BLaER1 (cell line): ENCODE results near the gene PEAK3.

ENCODE experiments used
- H3K27ac ChIP-seq: shearing (Covaris generic); formaldehyde crosslinking; 2 replicates; pipeline ENCODE4 v1.8.1; 2022
- H3K27me3 ChIP-seq: shearing (Covaris generic); formaldehyde crosslinking; 2 replicates; pipeline ENCODE4 v1.8.1; 2022
- H3K36me3 ChIP-seq: shearing (Covaris generic); formaldehyde crosslinking; 2 replicates; pipeline ENCODE4 v1.8.1; 2022
- H3K4me1 ChIP-seq: shearing (Covaris generic); formaldehyde crosslinking; 2 replicates; pipeline ENCODE4 v1.8.1; 2022
- H3K4me2 ChIP-seq: shearing (Covaris generic); formaldehyde crosslinking; 2 replicates; pipeline ENCODE4 v1.8.1; 2022
- H3K4me3 ChIP-seq: shearing (Covaris generic); formaldehyde crosslinking; 2 replicates; pipeline ENCODE4 v1.8.1; 2022
- H3K9ac ChIP-seq: shearing (Covaris generic); formaldehyde crosslinking; 2 replicates; pipeline ENCODE4 v1.8.1; 2022
- H3K9me3 ChIP-seq: shearing (Covaris generic); formaldehyde crosslinking; 2 replicates; pipeline ENCODE4 v1.8.1; 2022
- H4K20me1 ChIP-seq: shearing (Covaris generic); formaldehyde crosslinking; 2 replicates; pipeline ENCODE4 v1.8.1; 2022
- Cebpa-rat ChIP-seq: shearing (Covaris generic); IDR thresholded peaks from 2 replicates; pipeline ENCODE4 v1.8.1; 2022

The PEAK3 gene

GRCh38 chr19:2237869-2238153 is 44.2 kb downstream of the PEAK3 start:
- H3K4me1 ChIP-seq: peaks cover 80% of the 10 kb centered on the region
- peak overlapping the region; percentile 98 for H3K9ac ChIP-seq
- no peaks in the 10 kb centered on the region for H3K9me3 ChIP-seq
- H4K20me1 ChIP-seq: peaks cover 89% of the 10 kb centered on the region
- peak overlapping the region; percentile 99 for H3K27ac ChIP-seq
- H3K36me3 ChIP-seq: peaks cover 43% of the 10 kb centered on the region
- TF ChIP-seq Cebpa-rat: no peak
- no peaks in the 10 kb centered on the region for H3K27me3 ChIP-seq
- peak overlapping the region; percentile 97 for H3K4me3 ChIP-seq
- H3K4me2 ChIP-seq: peak overlapping the region; percentile 98

- H3K36me3 ChIP-seq: peaks cover 43% of the 10 kb centered on the region
- H3K4me1 ChIP-seq: peaks cover 80% of the 10 kb centered on the region
These were observed 44.7 kb downstream of the PEAK3 start for GRCh38 chr19:2237051-2237868.

GRCh38 chr19:2236314-2237050 is 45.5 kb downstream of the PEAK3 start, which contains the start of the genes PLEKHJ1 and SF3A2:
Gene PLEKHJ1, minus strand, starts transcription at chr19:2236329. Its CDS starts 81 bp downstream, at chr19:2236248.
Gene SF3A2, plus strand, starts transcription at chr19:2236824. Its CDS starts 6,595 bp downstream, at chr19:2243419.
- H3K4me1 ChIP-seq: peaks cover 80% of the 10 kb centered on the region
- peaks cover 89% of the 10 kb centered on the region for H4K20me1 ChIP-seq
- peak within 1 kb of the TSS; percentile 97 for H3K4me3 ChIP-seq
- H3K9ac ChIP-seq: peak within 1 kb of the TSS; percentile 98
- H3K27me3 ChIP-seq: no peaks in the 10 kb centered on the region
- H3K4me2 ChIP-seq: peak within 1 kb of the TSS; percentile 98
- peaks cover 43% of the 10 kb centered on the region for H3K36me3 ChIP-seq
- H3K27ac ChIP-seq: peak within 1 kb of the TSS; percentile 99
- H3K9me3 ChIP-seq: no peaks in the 10 kb centered on the region
- no peak for TF ChIP-seq Cebpa-rat

More at GRCh38 chr19:2237051-2237868, 44.7 kb downstream of the PEAK3 start:
- H4K20me1 ChIP-seq: peaks cover 89% of the 10 kb centered on the region
- H3K9me3 ChIP-seq: no peaks in the 10 kb centered on the region
- H3K4me3 ChIP-seq: peak overlapping the region; percentile 97
- no peaks in the 10 kb centered on the region for H3K27me3 ChIP-seq
- H3K4me2 ChIP-seq: peak overlapping the region; percentile 98
- peak overlapping the region; percentile 99 for H3K27ac ChIP-seq
- peak overlapping the region; percentile 98 for H3K9ac ChIP-seq
- no peak for TF ChIP-seq Cebpa-rat

GRCh38 chr19:2236064-2236313 is 46.0 kb downstream of the PEAK3 start:
- peak overlapping the region; percentile 96 for H3K4me2 ChIP-seq
- peak overlapping the region; percentile 97 for H3K4me3 ChIP-seq
- no peaks in the 10 kb centered on the region for H3K9me3 ChIP-seq
- H3K4me1 ChIP-seq: peaks cover 80% of the 10 kb centered on the region
- H3K27ac ChIP-seq: peak overlapping the region; percentile 99
- TF ChIP-seq Cebpa-rat: no peak
- H3K36me3 ChIP-seq: peaks cover 43% of the 10 kb centered on the region
- no peaks in the 10 kb centered on the region for H3K27me3 ChIP-seq
- peaks cover 89% of the 10 kb centered on the region for H4K20me1 ChIP-seq
- peak overlapping the region; percentile 98 for H3K9ac ChIP-seq

- peaks cover 43% of the 10 kb centered on the region for H3K36me3 ChIP-seq
- TF ChIP-seq Cebpa-rat: no peak
- H3K4me1 ChIP-seq: peaks cover 80% of the 10 kb centered on the region
- no peaks in the 10 kb centered on the region for H3K27me3 ChIP-seq
- peak overlapping the region; percentile 99 for H3K27ac ChIP-seq
- H3K9ac ChIP-seq: peak overlapping the region; percentile 98
- peak overlapping the region; percentile 96 for H3K4me2 ChIP-seq
- peaks cover 89% of the 10 kb centered on the region for H4K20me1 ChIP-seq
- peak overlapping the region; percentile 97 for H3K4me3 ChIP-seq
- no peaks in the 10 kb centered on the region for H3K9me3 ChIP-seq
These were observed 46.5 kb downstream of the PEAK3 start for GRCh38 chr19:2235381-2236063.

- peak overlapping the region; percentile 99 for H3K27ac ChIP-seq
- peak overlapping the region; percentile 98 for H3K9ac ChIP-seq
- H3K27me3 ChIP-seq: no peaks in the 10 kb centered on the region
- peaks cover 89% of the 10 kb centered on the region for H4K20me1 ChIP-seq
- peak overlapping the region; percentile 96 for H3K4me2 ChIP-seq
- peaks cover 48% of the 10 kb centered on the region for H3K36me3 ChIP-seq
- TF ChIP-seq Cebpa-rat: no peak
- peak overlapping the region; percentile 97 for H3K4me3 ChIP-seq
- no peaks in the 10 kb centered on the region for H3K9me3 ChIP-seq
- peaks cover 80% of the 10 kb centered on the region for H3K4me1 ChIP-seq
These were observed 47.0 kb downstream of the PEAK3 start for GRCh38 chr19:2234996-2235380.

- Histone ChIP-seq H3K9ac (peak overlapping the region; percentile 98; the same call in 1 of the 2 replicates), H3K27me3 (no peaks in the 10 kb centered on the region), H3K27ac (peak overlapping the region; percentile 99), H3K4me1 (peaks cover 81% of the 10 kb centered on the region), H3K9me3 (no peaks in the 10 kb centered on the region), H3K4me2 (peak overlapping the region; percentile 96), H3K36me3 (peaks cover 61% of the 10 kb centered on the region), H4K20me1 (peaks cover 89% of the 10 kb centered on the region), H3K4me3 (0 out of 2 replicates have a peak overlapping the region, but pooled peaks have one; percentile 2)
- no peak for TF ChIP-seq Cebpa-rat
These were observed 48.2 kb downstream of the PEAK3 start for GRCh38 chr19:2233601-2234280.

- Histone ChIP-seq H3K4me2 (peak overlapping the region; percentile 96; the same call in 1 of the 2 replicates), H3K27ac (peak overlapping the region; percentile 73)
These were observed 49.5 kb downstream of the PEAK3 start for GRCh38 chr19:2232286-2233151.

More at GRCh38 chr19:2232286-2233151, 49.5 kb downstream of the PEAK3 start:
- no peak overlapping the region for H3K4me3 ChIP-seq
- H3K4me1 ChIP-seq: peaks cover 81% of the 10 kb centered on the region
- no peaks in the 10 kb centered on the region for H3K27me3 ChIP-seq
- H3K9me3 ChIP-seq: no peaks in the 10 kb centered on the region
- H4K20me1 ChIP-seq: peaks cover 86% of the 10 kb centered on the region
- TF ChIP-seq Cebpa-rat: no peak
- peaks cover 69% of the 10 kb centered on the region for H3K36me3 ChIP-seq
- H3K9ac ChIP-seq: peak overlapping the region; percentile 50
